Panc1 (cell line): ENCODE data around the gene JADE1. TPM values are rescaled to one million over a fixed set of nuclear protein-coding genes. Genes with fewer than 3 reads are reported as not detected.

Source experiments
- ATAC-seq: fragments of 200-7000 bp; cut with Tn5 transposase; 2 replicates; pipeline ENCODE4 v1.9.1; 2020; ENCODE audit warnings: mild to moderate bottlenecking, moderate library complexity
- BruUV-seq: library from RNA; stranded (reverse); fragments of 400-500 nt; replicated peaks from 2 replicates; lab custom pipeline; 2021; lab: Mats Ljungman, UMichigan
- CTCF ChIA-PET: fragments of 300-600 bp; sonication (Branson Sonifier 250); formaldehyde crosslinking; loops from one replicate; lab custom pipeline; 2022; ENCODE audit warnings: antibody characterized with exemption; lab: Charles Lee
- POLR2A ChIA-PET: fragments of 300-600 bp; sonication (Branson Sonifier 250); formaldehyde crosslinking; loops from one replicate; lab custom pipeline; 2022; ENCODE audit warnings: antibody characterized with exemption; lab: Charles Lee
- DNase-seq: peaks from one replicate; pipeline ENCODE4 v3.0.0-alpha.2; 2010; ENCODE audit warnings: low read depth, low spot score
- H3K27ac ChIP-seq: 2 replicates; pipeline ENCODE4 v1.5.1; 2011; ENCODE audit warnings: mild to moderate bottlenecking, low read length, inconsistent platforms
- H3K27me3 ChIP-seq: fragments of 200-500 bp; sonication (Bioruptor generic); 2 replicates; pipeline ENCODE4 v1.6.0; 2014; ENCODE audit warnings: low read length, inconsistent platforms; ENCODE audit not compliant: control insufficient read depth, insufficient read depth
- H3K36me3 ChIP-seq: fragments of 200-500 bp; sonication (Bioruptor generic); 2 replicates; pipeline ENCODE4 v1.5.1; 2014; ENCODE audit warnings: inconsistent platforms, mild to moderate bottlenecking, low read length, moderate library complexity; ENCODE audit not compliant: control insufficient read depth, insufficient read depth
- H3K4me1 ChIP-seq: 2 replicates; pipeline ENCODE4 v1.5.1; 2011; ENCODE audit warnings: inconsistent platforms, mild to moderate bottlenecking, low read length, moderate library complexity; ENCODE audit not compliant: control insufficient read depth, insufficient read depth
- H3K4me3 ChIP-seq, 2 experiments: 2 replicates each; pipeline ENCODE4 v1.5.1; 2011 to 2012; ENCODE audit warnings: low read depth in 2 of 2, low read length in 2 of 2, mild to moderate bottlenecking in 2 of 2, inconsistent platforms in 1 of 2, moderate library complexity in 1 of 2
- H3K9me3 ChIP-seq: fragments of 200-500 bp; sonication (Bioruptor generic); 2 replicates; pipeline ENCODE4 v1.5.1; 2014; ENCODE audit warnings: low read depth, mild to moderate bottlenecking, inconsistent platforms, low read length, moderate library complexity; ENCODE audit not compliant: control insufficient read depth, insufficient read depth
- CTCF ChIP-seq: fragments of 450-650 bp; IDR thresholded peaks from 2 replicates; pipeline ENCODE4 v1.5.1; 2017; ENCODE audit warnings: mild to moderate bottlenecking
- POLR2AphosphoS5 ChIP-seq: IDR thresholded peaks from 2 replicates; pipeline ENCODE4 v1.6.1; 2012; ENCODE audit warnings: mild to moderate bottlenecking, low read depth, low read length, moderate library complexity
- REST ChIP-seq, 2 experiments: IDR thresholded peaks; 2 replicates each; pipeline ENCODE4 v1.6.1; 2011 to 2012; ENCODE audit warnings: low read depth in 2 of 2, control low read depth in 1 of 2, low read length in 1 of 2, mild to moderate bottlenecking in 1 of 2, moderate library complexity in 1 of 2; ENCODE audit not compliant: insufficient read depth in 1 of 2
- SIN3A ChIP-seq: IDR thresholded peaks from 2 replicates; pipeline ENCODE4 v1.6.1; 2012; ENCODE audit warnings: low read depth, mild to moderate bottlenecking, low read length, moderate library complexity, borderline replicate concordance; ENCODE audit not compliant: insufficient read depth
- TCF7L2 ChIP-seq: IDR thresholded peaks from 2 replicates; pipeline ENCODE4 v1.6.1; 2011; ENCODE audit warnings: mild to moderate bottlenecking, low read depth, low read length, inconsistent platforms
- in situ Hi-C: cut with HindIII; loops from 2 replicates; pipeline ENCODE4 v1.10.0; 2016; ENCODE audit warnings: low sequenced_read_pairs, low pct_unique_long_range_greater_than_20kb
- intact Hi-C: fragments of 100-400 bp; cut with micrococcal nuclease; formaldehyde crosslinking; loops from one replicate; pipeline ENCODE4 v1.10.0; 2022; ENCODE audit not compliant: unreplicated experiment
- total RNA-seq: library from RNA; stranded (reverse); gene quantifications from one replicate; pipeline ENCODE4 v1.2.1, GENCODE V29; 2021; ENCODE audit not compliant: unreplicated experiment

Gene JADE1
- total RNA-seq, 1 experiment from 2014 or later, result 23.4 TPM

- H3K4me3 ChIP-seq, result no peak overlapping the region
- no peaks in the 10 kb centered on the region for H3K36me3 ChIP-seq
- in situ Hi-C loops, result no loop called here
- ChIA-PET CTCF (no interaction called here), POLR2A (no interaction called here)
- no TSS peak for BruUV-seq
- no peaks in the 10 kb centered on the region for H3K4me1 ChIP-seq
- no peak for TF ChIP-seq REST (IDR thresholded peaks at IDR 0.05; ENCODE audit: insufficient read depth in 1 of 2, low read depth in 2 of 2, low read length in 1 of 2)
- no peak for TF ChIP-seq POLR2AphosphoS5
- no peak for TF ChIP-seq TCF7L2
- TF ChIP-seq SIN3A, result no peak
- TF ChIP-seq CTCF, result no peak
- intact Hi-C loops, result no loop called here
- H3K27ac ChIP-seq, result no peak overlapping the region
- no peaks in the 10 kb centered on the region for H3K9me3 ChIP-seq
- ATAC-seq, result no peak
- H3K27me3 ChIP-seq, result no peaks in the 10 kb centered on the region
- no peak for DNase-seq
These were observed 38.7 kb upstream of the JADE1 start for GRCh38 chr4:128770807-128771206.

GRCh38 chr4:128775477-128775876 lies 34.0 kb upstream of the JADE1 start:
- ChIA-PET CTCF (no interaction called here), POLR2A (no interaction called here)
- H3K4me3 ChIP-seq, result no peak overlapping the region
- no peaks in the 10 kb centered on the region for H3K36me3 ChIP-seq
- no peaks in the 10 kb centered on the region for H3K27me3 ChIP-seq
- H3K9me3 ChIP-seq, result no peaks in the 10 kb centered on the region
- H3K4me1 ChIP-seq, result no peaks in the 10 kb centered on the region
- in situ Hi-C loops (no loop called here), intact Hi-C loops (no loop called here)
- no peak for TF ChIP-seq POLR2AphosphoS5
- no peak for TF ChIP-seq TCF7L2
- no peak for TF ChIP-seq SIN3A
- no peak for TF ChIP-seq REST (IDR thresholded peaks at IDR 0.05; ENCODE audit: insufficient read depth in 1 of 2, low read depth in 2 of 2, low read length in 1 of 2)
- no peak for TF ChIP-seq CTCF
- ATAC-seq (no peak), DNase-seq (no peak)
- no peak overlapping the region for H3K27ac ChIP-seq
- BruUV-seq, result no TSS peak
